ENCODE data around the gene PTPRD.

DNA sequence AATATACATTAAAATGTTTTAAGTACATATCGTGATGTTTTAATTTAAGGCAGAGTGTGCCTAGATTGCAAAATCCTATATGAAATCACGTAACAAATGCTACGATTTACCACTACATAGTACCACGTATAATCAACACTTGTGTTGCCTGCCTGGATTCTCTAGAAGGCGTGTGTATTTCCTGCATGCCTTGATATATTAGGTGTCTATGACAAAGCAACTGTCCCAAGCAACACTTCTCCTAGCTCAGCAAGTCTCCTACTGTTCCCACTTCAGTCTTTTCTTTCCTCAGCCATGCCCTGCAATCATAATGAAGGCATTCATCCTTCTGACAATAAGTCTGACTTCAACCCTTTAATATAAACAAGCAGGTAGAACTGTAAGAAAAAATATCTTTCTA is 89.6 kb downstream of the PTPRD start:
- TF ChIP-seq, protein P1, sequence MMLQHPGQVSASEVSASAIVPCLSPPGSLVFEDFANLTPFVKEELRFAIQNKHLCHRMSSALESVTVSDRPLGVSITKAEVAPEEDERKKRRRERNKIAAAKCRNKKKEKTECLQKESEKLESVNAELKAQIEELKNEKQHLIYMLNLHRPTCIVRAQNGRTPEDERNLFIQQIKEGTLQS (CRISPR knock-in tag; conservative IDR thresholded peaks at IDR 0.05): no peak
- TF ChIP-seq, protein P2, sequence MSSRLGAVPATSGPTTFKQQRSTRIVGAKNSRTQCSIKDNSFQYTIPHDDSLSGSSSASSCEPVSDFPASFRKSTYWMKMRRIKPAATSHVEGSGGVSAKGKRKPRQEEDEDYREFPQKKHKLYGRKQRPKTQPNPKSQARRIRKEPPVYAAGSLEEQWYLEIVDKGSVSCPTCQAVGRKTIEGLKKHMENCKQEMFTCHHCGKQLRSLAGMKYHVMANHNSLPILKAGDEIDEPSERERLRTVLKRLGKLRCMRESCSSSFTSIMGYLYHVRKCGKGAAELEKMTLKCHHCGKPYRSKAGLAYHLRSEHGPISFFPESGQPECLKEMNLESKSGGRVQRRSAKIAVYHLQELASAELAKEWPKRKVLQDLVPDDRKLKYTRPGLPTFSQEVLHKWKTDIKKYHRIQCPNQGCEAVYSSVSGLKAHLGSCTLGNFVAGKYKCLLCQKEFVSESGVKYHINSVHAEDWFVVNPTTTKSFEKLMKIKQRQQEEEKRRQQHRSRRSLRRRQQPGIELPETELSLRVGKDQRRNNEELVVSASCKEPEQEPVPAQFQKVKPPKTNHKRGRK (CRISPR knock-in tag; IDR thresholded peaks at IDR 0.05; ENCODE audit: borderline replicate concordance): no peak
